Activated CD8-positive, alpha-beta memory T cell treated with anti-CD3 and anti-CD28 coated beads, Interleukin-2, amount 50 U/mL, for 48 hours (primary cell): ENCODE measurements around the gene FUOM.

Source experiments
- DNase-seq: peaks from one replicate; pipeline ENCODE4 v3.0.0-alpha.2; 2020

The FUOM gene

DNA sequence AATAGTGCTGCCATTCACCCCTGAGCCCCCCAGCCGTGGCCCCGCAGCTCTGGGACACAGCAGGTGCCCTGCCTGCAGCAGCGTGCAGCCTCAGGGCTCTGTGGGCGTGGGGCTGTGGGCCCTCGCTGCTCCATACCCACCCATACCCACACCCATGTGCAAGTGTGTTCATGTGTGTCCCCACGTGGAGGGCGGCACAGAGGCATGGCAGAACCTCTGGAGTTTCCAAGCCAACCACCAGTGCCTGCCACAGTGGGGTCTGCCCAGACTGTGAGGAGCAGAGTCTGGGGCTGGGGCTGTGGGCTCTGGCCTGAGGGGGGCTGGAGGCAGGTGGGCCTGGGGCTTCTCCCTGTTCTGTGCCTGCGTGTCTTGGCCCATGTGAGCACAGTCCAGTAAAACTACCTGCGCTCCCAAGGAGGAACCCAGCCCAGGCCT is 8.2 kb downstream of the FUOM start:
- DNase-seq = no peak

DNA sequence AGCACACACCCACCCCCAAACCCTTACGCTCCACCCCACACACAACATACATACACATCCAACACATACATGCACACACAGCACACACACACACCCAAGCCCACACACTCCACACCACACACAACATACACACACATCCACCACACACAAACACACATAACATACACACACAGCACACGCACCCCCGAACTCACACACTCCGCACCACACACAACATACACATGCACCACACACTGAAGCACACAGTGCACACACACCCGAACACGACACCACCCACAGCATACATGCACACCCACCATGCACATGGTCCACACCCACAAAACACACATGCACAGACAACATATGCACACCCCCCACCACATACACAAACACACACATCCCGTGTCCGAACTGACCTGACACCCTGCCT is 8.7 kb downstream of the FUOM start:
- no peak for DNase-seq

DNA sequence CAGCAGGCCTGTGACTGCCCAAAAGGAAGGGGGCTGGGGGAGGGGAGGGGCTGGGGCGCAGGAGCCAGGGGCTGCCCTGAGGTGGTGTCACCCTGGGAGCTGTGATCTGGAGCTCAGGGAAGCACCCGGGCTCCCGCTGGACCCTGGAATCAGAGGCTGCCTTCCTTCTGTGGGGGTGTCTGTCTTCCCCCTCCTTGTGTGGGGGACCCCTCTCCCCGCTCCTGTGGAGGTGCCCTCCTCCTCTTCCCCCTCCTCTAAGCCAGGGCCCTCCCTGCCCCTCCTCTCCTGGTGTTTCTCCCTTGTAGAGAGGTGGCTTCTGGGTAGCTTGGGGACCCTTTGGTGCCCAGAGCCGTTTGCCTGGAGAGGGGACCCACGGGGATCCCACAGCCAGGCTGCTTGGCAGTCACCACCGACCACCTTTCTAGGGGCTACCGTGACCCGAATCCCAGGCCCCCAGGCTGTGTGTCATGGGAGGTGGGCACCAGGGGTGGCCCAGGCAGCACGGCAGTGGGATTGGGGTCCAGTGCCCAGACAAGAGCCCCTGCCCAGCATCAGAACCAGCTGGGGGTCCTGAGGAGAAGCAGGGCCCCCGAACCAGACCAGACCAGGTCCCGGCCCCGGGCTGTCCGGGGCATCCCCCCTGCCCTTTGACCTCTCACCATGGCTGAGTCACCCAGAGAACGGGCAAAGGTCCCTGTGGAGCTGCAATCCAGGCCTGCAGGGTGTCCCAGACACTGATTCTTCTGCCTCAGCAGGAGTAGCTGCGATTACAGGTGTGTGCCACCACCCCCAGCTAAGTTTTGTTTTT is 9.9 kb downstream of the FUOM start:
- DNase-seq = no peak

DNA sequence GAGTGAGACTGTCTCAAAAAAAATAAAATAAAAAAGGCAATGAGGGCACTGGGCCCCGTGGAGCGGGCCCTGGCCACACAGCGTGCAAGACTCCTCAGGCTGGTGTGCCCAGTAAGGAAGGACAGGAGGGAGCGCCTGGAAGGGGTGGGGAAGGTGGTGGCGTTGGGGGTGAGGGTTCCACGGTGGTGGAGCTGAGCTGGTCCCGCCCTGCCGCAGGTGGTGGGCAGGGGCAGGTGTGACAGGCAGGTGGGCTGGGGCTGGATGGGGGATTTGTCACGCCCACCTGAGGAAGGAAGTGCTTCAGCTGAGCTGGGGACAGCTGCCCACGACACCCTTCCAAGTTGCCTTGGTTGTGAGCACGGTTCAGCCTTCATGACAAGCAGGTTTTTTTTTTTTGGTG is 11.4 kb downstream of the FUOM start:
- DNase-seq = no peak

DNA sequence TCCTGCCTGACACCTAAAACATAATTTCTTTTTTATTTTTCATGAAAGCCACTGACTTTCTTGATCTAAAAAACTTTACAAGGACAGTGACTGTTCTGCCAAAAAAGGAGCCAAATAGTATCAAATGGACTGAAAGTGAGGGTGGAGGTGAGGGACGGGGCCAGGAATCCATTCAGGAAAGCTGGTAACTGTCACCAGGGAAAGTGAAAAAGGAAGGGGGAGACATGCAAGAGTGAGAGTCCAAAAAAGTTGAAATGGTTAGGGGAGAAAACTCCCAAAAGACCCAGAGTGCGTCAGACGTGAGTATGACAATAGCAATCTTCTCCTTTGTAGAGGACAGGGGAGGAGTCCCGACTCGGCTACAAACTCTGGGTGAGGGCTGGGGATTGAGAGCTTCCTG is 13.6 kb downstream of the FUOM start:
- DNase-seq = no peak

DNA sequence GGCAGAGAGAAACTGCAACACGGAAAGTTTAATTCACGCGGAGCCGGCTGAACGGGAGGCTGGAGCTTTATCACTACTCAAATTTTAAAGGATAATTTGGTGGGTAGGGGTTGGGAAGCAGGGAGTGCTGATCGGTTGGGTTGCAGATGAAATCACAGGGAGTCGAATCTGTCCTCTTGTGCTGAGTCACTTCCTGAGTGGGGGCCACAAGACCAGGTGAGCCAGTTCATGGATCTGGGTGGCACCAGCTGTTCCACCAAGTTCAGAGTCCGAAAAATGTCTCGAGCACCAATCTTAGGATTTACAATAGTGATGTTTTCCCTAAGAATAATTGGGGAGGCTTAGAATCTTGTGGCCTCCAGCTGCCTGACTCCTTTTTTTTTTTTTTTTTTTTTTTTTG is 14.3 kb downstream of the FUOM start:
- DNase-seq = no peak

DNA sequence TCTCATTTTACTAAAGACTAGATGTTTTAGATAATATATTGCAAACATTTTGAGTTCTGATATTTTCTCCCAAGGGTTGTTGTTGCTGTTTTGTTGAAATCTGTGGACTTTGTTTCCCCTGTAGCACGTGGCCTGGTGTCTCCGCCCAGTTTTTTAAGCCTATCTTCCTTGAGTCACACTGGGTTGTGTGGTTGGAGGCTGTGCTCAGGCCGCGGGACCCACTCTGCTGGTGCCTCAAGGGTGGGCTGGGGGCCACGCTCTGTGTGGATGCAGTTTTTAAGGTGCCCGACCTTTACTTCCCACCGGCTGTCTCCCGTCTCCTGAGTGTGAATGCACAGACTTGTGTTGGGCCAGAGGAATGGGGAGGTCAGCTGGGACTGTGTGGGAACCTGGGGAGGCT is 14.9 kb downstream of the FUOM start:
- DNase-seq = no peak

DNA sequence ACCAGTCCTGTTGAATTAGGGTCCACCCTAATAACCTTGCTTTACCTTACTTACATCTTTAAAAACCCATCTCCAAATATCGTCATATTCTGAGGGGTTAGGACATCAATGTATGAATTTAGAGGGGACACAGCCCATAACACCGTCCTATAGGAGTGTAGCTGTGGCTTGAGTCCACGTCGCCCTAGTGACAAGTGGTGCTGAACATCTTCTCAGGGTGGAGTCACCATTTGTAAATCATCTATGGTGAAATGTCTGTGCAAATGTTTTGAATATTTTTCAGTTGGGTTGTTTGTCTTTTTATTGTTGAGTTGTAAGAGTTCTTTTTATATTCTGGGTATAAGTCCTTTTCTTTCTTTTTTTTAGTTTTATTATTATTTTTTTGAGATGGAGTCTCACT is 15.8 kb downstream of the FUOM start:
- no peak for DNase-seq

DNA sequence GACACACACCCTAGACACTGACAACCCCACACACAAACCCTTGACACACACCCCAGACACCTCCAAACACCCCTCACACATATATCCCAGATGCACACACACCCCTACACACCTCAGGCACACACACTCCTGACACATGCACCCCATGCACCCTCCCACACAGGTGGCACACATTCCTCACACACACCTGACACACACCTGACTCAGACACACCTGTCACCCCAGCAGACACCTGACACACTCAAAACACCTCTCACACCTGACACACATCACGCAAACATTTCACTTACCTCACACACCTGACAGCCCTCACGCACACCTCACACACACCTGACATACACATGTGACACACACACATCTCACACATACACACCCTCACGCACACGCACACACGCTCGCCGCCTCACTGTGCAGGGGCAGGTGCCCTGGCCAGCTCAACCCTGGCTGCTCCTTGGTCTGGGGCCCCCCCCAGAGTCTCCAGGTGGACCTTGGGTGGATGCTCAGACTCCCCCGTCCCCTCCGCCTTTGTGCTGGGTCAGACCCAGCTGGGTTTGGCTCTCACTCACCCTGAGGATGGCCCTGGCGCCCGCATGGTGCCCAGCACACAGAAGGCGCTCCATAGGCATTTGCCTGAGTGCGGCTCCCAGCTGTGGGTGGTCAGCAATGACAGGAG is 18.0 kb downstream of the FUOM start:
- DNase-seq = no peak

DNA sequence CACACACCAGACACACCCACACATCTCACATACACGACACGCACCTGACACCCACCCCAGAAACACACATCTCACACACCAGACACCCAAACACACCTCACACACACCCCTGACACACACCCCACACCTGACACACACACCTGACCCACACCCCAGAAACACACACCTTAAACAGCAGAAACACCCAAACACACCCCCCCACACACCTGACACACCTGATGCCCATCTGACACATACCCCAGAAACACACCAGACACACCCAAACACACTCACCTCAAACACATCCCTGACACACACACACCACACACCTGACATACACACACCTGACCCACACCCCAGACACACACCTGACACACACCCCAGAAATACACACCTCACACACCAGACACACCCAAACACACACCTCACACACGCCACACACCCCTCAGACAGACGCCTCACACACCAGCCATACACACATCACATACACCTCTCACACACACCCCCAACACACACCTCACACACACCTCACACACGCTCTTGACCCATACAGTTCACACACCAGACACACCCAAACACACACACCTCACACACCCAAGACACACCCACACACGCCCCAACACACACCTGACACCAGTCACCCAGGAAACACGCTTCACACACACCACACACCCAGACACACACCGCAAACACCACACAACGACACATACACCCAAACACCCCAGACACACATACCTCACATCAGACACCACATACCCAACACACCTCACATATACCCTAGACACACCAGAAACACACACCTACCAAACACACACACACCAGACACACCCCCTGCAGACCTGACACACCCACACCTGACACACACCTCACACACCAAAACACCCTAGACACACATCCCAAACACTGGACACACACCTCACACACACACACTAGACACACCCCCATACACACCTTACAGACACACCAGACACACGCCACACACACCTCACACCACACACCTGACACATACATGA is 19.4 kb downstream of the FUOM start:
- no peak for DNase-seq

DNA sequence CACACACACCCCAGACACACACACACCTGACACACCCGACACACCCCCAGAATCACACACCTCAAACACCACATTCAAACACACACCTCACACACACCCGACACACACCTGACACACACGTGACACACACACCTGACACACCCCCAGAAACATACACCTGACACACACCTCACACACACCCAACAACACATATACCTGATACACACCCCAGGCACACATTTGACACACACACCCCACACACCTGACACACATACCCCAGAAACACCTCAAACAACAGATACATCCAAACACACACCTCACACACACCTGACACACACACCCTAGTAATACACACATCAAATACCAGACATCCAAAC is 20.5 kb downstream of the FUOM start:
- no peak for DNase-seq

DNA sequence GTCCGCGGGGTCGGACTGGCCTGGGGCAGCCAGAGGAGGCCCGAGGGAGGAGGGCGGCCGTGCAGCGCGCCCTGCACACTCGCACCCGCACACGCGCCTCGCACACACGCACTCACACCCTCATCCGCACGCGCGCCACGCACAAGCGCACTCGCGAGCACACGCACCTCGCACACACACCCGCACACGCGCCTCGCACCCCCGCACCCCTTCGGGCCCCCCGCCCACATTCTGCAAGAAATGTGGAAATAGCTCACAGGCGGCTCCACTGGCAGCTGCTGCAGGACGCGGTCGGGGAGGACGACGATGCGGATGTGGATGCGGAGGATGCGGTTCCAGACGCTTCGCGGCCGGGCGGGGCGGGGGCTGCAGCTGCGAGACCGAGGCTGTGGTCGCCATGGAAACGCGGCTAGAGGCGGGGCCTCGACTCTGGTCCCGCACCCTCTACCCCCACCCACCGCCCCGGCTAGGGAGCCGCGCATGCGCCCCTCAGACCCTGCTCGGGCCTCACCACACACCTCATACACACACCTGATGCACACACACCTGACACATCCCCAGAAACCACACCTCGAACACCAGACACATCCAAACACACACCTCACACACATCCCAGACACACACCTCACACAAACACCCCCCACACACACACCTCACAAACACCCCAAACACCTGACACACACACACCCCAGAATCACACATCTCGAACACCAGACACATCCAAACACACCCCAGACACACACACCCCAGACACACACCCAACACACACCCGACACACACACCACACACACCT is 21.0 kb downstream of the FUOM start, which contains the start of gene CALY:
CALY (minus strand) TSS at position 320 of the 793 bp plus-strand sequence. CDS start 7,907 bp downstream, outside the sequence.
- DNase-seq = peak; percentile 77

DNA sequence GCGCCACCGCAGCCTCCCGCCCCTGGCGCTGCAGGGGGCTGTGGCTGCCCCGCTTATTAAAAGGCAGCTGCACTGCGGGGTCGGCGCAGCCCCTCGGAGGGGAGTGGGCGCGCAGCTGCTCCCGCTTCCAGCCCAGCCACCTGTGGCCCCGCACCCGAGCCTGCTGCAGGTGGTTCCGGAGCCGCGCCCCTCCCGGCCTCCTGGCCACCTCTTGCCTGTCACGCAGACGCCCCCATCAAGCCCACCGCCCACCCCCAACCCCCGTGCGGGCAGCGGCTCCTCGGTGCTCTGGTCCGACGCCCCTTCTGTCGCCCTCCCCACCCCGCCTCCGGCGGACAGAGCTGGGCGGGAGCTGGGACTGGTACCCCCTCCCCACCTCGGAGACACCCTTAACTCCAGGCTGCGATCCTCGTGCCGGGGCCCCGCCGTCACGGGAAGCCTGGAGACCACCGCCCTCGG is 21.7 kb downstream of the FUOM start:
- DNase-seq = no peak

DNA sequence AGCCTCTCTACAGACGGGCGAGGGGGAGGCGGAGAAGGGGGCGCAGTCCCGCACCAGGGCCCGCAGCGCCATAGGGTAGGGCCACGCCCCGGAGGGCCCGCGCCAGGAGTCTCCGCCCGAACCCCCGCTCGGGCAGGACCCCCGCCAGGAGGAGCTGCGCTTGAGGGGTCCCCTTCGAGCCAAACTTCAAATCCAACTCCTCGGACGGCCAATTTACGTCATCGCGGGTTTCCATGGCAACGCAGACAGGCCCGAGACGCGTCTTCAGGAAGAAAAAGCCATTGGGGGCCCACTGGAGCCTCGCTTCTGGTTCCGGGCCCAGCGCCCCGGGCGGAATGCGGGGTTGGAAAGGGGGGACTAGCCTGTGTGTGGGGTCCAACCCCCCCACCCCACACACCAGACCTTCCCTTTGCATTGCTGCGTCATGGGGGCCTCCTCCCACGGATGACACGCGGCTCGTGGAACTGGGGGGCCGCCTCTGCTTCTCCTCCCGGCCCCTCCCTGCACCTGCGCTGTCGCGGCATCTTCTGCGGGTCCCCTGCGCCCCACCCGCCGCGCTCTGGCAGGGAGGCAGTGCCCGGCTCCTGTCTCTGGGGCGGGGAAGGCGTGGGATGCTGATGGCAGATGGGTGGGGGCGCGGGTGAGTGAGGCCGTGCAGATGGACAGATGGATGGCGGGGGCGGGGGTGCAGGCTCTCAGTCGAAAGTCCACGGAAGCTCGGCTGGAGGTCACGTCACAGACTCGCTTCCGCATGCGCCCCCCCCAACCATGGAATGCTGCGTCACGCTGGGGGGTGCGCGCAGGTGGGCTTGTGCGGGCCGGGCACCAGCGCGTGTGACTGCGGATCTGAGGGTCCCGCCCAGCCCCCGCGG is 22.3 kb downstream of the FUOM start:
- peak; percentile 87 for DNase-seq

DNA sequence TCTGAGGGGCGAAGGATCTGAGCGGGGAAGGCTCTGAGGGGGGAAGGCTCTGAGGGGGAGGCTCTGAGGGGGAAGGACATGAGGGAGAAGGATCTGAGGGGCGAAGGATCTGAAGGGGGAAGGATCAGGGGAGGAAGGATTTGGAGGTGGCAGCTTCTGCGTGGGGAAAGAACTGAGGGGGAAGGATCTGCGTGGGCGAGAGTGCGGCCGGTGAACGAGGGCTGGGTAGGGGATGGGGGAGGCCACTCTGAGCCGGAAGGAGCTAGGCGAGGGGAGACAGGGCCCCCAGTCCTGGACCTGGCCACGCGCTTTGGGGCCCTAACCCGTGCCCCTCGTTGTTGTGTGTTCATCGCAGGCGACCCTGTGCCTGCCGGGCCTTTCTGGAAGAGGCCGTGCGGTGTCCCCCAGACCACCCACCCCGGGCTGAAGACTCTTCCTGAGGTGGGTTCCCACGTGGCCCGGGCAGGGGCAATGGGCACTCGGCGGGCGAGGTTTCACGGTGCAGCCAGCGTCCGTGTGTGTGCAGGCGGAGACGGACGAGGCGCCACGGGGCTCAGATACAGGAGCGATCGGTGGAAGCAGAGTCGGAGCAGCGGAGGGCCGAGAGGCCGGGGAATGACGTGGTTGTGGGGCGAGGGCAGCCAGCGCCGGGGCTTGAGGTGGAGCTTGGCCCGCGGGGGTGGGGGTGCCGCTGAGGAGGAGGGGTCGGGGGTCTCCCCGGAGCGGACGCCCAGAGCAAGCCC is 23.1 kb downstream of the FUOM start:
- DNase-seq = no peak

DNA sequence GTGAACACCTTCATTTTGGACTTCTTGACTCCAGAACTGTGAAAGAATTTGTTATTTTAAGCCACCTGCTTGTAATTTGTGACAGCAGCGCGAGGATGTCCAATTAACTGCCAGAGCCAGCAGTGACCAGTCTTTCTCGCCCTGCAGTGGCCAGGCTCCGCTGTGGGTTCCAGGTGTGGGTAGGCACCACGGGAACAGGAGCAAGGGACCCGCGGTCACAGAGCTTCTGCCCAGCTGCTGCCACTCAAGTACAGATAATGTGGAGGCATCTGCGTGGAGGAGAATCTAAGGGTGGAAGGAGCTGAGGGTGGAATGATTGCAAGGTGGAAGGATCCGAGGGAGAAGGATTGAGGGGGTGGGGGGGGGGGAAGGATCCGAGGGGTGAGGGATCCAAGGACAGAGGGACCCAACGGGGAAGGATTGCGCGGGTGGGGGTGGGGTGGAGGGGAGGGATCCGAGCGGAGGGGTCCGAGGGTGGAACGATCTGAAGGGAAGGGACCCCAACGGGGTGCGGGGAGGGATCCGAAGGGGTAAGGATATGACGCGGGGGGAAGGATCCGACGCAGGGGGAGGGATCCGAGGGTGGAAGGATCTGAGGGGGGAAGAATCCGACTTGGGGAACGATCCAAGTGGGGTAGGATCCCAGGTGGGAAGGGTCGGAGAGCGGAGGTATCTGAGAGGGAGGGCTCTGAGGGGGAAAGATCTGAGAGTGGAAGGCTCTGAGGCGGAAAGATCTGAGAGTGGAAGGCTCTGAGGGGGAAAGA is 24.7 kb downstream of the FUOM start:
- DNase-seq = no peak

DNA sequence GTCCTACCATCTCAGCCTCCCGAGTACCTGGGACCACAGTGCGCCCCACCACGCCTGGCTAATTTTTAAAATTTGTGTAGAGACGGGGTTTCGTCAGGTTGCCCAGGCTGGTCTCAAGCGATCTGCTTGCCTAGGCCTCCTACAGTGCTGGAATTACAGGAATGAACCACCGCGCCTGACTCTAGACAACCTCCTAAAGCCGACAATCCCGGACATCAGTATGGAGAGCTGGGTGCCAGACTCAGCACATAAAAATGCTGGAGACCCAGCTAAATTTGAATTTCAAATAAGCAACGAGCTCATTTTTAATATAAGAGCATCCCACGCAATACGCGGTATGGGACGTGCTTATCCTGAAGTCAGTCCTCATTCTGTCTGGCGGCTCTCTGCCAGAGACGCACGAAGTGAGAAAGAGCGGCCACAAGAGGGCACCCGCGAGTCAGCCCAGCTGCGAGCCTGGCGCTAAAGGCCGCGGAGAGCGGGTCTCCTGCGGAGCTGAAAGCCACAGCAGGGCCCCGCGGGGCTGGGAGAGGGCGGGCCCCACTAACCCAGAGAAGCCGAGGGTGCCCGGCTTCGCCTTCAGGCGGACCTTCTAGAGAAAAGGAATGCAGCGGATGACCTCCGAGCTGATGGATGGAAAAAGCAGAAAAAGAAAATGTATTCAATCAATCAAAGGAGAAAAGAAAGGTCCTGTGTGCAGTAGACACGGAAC is 28.2 kb downstream of the FUOM start:
- DNase-seq = peak; percentile 98

DNA sequence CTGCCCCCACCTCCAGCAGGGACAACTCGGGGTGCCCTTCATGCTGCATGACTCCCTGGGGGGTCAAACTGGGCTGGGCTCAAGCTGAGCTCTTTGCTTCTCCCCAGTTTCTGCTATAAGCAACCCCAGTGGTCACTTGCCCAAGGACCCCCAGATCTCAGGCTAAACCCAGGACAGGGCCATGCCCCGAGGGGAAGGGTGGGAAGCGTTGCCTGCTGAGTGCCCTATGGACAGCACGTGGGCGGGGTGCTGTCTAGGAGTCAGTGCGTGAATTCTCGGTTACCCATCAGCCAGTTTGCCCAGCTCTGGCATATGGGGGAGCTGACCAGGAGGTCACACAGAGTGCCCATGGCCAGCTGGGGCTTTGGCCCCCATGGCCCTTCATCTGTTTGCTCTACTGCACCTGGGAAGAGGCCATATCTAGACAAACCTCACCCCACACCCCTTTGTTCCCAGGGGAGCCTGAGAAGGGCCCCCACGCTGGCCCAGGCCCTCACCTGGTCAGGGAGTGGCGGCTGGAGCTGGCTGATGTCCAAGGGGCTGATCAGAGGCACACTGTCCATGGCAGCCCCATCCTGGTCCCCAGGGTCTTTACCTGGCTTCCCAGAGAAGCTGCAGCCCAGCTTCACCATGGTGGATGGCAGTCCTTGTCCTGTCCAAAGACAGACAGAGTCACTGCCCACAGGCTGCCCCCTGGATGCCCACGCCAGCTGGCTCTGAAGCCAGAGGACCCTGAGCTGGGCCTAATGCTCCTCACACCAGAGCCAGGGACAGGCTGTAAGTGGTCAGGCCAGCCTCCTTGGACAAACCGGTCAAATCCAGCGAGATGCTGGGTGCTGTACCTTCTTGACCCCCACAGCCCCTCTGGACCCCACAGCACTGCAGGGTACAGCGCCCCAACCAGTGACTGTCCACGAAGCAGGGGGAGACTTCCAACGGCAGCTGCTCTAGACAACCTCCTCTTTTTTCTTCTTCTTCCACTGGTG is 29.2 kb downstream of the FUOM start:
- no peak for DNase-seq
